SH-SY5Y (cell line): Measurements from ENCODE around the gene OR6B3.

Source experiments
- GATA2 ChIP-seq: IDR thresholded peaks from 2 replicates; pipeline ENCODE4 v1.6.1; 2011; ENCODE audit warnings: mild to moderate bottlenecking, low read depth, low read length
- GATA3 ChIP-seq: IDR thresholded peaks from 2 replicates; pipeline ENCODE4 v1.6.1; 2011; ENCODE audit warnings: low read depth, mild to moderate bottlenecking, low read length, moderate library complexity

DNA sequence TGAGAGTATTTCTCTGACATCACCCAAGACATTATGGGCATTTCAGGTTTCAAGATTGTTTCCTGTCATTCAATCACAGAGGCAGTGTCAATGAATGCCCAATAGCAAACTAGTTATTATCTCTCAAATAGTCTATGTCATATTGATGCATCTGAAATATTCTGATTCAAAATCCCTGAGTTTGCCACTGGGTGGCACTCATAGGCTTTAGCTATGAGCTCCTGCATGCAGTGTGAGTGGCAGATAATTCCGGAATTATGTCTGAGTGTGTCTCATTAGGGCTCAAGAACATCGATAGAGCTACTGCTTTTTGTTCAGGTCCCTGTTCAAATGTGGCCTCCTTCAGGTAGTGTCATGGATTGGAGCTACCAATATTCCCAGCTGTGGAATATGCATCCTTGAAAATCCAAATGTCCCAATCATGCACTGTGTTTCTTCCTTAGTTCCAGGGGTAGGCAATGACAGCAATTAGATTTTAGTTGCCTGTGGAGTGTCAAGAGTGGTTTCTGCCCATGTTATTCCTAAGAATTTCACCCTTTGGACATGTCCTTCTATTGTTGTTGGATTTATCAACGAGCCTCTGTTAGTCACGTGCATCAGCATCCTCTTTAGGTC lies 7.8 kb upstream of the OR6B3 start:
- TF ChIP-seq GATA2, result no peak
- no peak for TF ChIP-seq GATA3
